Breast epithelium (tissue), 4 donors: Measurements from ENCODE around the gene TOR3A. TPM values are rescaled to one million over a fixed set of nuclear protein-coding genes. Genes with fewer than 3 reads are reported as not detected.

Source experiments
- DNase-seq, 2 donors: peaks; one replicate each; pipeline ENCODE4 v3.0.0-alpha.2; 2019; ENCODE audit warnings: low spot score in 2 of 2
- H3K27ac ChIP-seq, 2 donors: fragments of 200-600 bp; sonication (generic) in 1 of 2; one replicate each; pipeline ENCODE4 v1.5.1; 2016 to 2019; ENCODE audit warnings: mild to moderate bottlenecking in 1 of 2
- H3K27me3 ChIP-seq, 2 donors: fragments of 200-600 bp; sonication (generic) in 1 of 2; one replicate each; pipeline versions ENCODE4 v1.5.1 to v1.6.0; 2017 to 2019; ENCODE audit warnings: control low read depth in 1 of 2, mild to moderate bottlenecking in 1 of 2
- H3K36me3 ChIP-seq: fragments of 200-600 bp; one replicate; pipeline ENCODE4 v1.5.1; 2019
- H3K4me1 ChIP-seq, 2 donors: fragments of 200-600 bp; sonication (generic); one replicate each; pipeline ENCODE4 v1.5.1; 2016 to 2019; ENCODE audit warnings: control low read depth in 1 of 2
- H3K4me3 ChIP-seq, 3 donors: fragments of 200-600 bp; sonication (generic); 1 replicate in 2 of 3; 2 replicates in 1 of 3; pipeline ENCODE4 v1.5.1; 2016 to 2019; ENCODE audit warnings: mild to moderate bottlenecking in 3 of 3, moderate library complexity in 2 of 3
- H3K9me3 ChIP-seq, 2 donors: fragments of 200-600 bp; sonication (generic) in 1 of 2; one replicate each; pipeline ENCODE4 v1.5.1; 2016 to 2019; ENCODE audit warnings: control low read depth in 1 of 2
- POLR2A ChIP-seq: fragments of 450-650 bp; IDR thresholded peaks from one replicate; pipeline ENCODE4 v1.6.1; 2016; ENCODE audit warnings: antibody characterized with exemption, mild to moderate bottlenecking, moderate library complexity
- POLR2AphosphoS5 ChIP-seq, 3 donors: sonication (generic); formaldehyde crosslinking; IDR thresholded peaks; one replicate each; pipeline ENCODE4 v1.6.1; 2017; ENCODE audit warnings: antibody characterized with exemption in 3 of 3
- intact Hi-C: fragments of 100-400 bp; cut with DNase I; formaldehyde crosslinking; loops from one replicate; pipeline ENCODE4 v1.15.1; 2023; ENCODE audit warnings: low total_unique reads
- total RNA-seq, 3 donors: library from RNA; depleted of rRNA; stranded (reverse); fragments of >200 nt; gene quantifications; one replicate each; pipeline ENCODE4 v1.1.0, GENCODE V29; 2016
- TF ChIP-seq, protein P1 (sequence below), 3 donors: fragments of 450-650 bp; IDR thresholded peaks; one replicate each; pipeline ENCODE4 v1.5.1; 2016 to 2017; ENCODE audit warnings: antibody characterized with exemption in 3 of 3, mild to moderate bottlenecking in 3 of 3, moderate library complexity in 3 of 3

The TOR3A gene
- total RNA-seq, 3 donors from 2014 or later, result 32.8 to 50.5 (median 35.6) TPM

- H3K9me3 ChIP-seq, result no peaks in the 10 kb centered on the region
- TF ChIP-seq, protein P1, sequence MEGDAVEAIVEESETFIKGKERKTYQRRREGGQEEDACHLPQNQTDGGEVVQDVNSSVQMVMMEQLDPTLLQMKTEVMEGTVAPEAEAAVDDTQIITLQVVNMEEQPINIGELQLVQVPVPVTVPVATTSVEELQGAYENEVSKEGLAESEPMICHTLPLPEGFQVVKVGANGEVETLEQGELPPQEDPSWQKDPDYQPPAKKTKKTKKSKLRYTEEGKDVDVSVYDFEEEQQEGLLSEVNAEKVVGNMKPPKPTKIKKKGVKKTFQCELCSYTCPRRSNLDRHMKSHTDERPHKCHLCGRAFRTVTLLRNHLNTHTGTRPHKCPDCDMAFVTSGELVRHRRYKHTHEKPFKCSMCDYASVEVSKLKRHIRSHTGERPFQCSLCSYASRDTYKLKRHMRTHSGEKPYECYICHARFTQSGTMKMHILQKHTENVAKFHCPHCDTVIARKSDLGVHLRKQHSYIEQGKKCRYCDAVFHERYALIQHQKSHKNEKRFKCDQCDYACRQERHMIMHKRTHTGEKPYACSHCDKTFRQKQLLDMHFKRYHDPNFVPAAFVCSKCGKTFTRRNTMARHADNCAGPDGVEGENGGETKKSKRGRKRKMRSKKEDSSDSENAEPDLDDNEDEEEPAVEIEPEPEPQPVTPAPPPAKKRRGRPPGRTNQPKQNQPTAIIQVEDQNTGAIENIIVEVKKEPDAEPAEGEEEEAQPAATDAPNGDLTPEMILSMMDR (IDR thresholded peaks at IDR 0.05), result no peak
- no peak for TF ChIP-seq POLR2A
- no peak for TF ChIP-seq POLR2AphosphoS5 (IDR thresholded peaks at IDR 0.05)
- DNase-seq, result no peak
- no peaks in the 10 kb centered on the region for H3K4me1 ChIP-seq
- no peaks in the 10 kb centered on the region for H3K27me3 ChIP-seq
- H3K36me3 ChIP-seq, result no peaks in the 10 kb centered on the region
- intact Hi-C loops, result no loop called here
- H3K4me3 ChIP-seq, result no peak overlapping the region
- H3K27ac ChIP-seq, result no peak overlapping the region
These were observed 33.3 kb downstream of the TOR3A start for GRCh38 chr1:179115181-179115580.

- Histone ChIP-seq H3K4me3 (no peak overlapping the region), H3K4me1 (no peaks in the 10 kb centered on the region), H3K27me3 (no peaks in the 10 kb centered on the region), H3K9me3 (no peaks in the 10 kb centered on the region), H3K36me3 (no peaks in the 10 kb centered on the region), H3K27ac (no peak overlapping the region)
- intact Hi-C loops, result no loop called here
- TF ChIP-seq, protein P1 (IDR thresholded peaks at IDR 0.05), result no peak
- no peak for TF ChIP-seq POLR2AphosphoS5 (IDR thresholded peaks at IDR 0.05)
- TF ChIP-seq POLR2A, result no peak
- DNase-seq, result no peak
These were observed 37.6 kb downstream of the TOR3A start for GRCh38 chr1:179119513-179119912.

DNA sequence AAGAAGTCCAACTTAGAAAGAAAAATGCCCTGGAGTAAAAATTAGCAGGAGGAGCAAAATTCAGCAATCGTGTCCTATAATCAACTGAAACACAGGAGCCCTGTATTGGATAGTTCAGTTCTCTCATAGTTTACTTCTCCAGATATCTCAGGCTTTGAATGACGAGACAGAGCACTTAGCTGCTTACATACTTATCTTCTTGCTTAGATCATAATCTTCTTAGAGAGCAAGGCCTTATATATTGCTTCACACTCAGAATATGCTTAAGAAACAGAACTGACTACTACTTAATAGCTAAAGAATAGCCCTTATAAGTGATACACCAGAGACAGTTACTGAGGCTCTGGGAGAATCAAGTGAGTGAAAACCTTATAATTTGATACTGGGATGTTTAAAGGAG is 38.9 kb downstream of the TOR3A start:
- intact Hi-C loops, result no loop called here
- Histone ChIP-seq H3K4me3 (no peak overlapping the region), H3K27me3 (no peaks in the 10 kb centered on the region), H3K9me3 (no peaks in the 10 kb centered on the region), H3K36me3 (no peaks in the 10 kb centered on the region), H3K27ac (no peak overlapping the region), H3K4me1 (no peaks in the 10 kb centered on the region)
- DNase-seq, result no peak
- TF ChIP-seq POLR2AphosphoS5 (IDR thresholded peaks at IDR 0.05) (no peak), POLR2A (no peak)
- TF ChIP-seq, protein P1 (IDR thresholded peaks at IDR 0.05), result no peak

DNA sequence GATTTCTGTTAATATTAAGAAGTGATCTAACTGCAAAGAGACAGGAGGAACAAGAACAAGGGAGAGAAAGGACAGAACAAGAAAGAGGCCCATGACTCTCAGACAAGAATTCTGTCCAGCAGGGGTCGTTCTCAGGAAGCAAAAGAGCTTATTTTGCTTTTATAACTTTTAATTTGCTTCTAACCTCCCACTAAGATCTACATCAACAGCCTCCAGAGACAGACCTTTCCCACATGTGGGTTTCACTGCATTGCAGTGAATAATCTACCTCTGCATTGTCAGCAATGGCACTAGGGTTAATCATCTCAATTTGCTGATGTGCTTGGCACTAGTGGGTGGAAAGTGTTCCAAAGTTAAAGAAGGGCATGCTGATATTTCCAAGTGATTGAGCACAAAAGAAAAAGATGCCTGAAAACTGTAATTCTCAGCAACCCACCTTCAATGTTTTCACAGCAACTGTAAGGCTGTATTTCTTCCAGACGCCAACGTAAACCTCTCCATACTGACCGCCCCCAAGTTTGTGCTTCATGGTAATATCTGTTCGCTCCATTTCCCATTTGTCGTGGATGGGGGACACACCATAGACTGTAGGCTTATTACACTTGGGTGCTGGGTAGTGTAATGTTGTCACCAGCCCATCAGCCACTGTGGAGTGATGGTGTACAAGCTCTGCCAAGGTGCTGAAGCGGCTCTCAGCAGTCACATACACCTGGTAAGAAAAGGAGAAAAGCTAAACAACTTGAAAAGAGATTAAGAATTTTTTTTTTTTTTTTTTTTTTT is 39.5 kb downstream of the TOR3A start:
- no peaks in the 10 kb centered on the region for H3K9me3 ChIP-seq
- H3K4me1 ChIP-seq, result no peaks in the 10 kb centered on the region
- TF ChIP-seq POLR2A (no peak), POLR2AphosphoS5 (IDR thresholded peaks at IDR 0.05) (no peak)
- TF ChIP-seq, protein P1 (IDR thresholded peaks at IDR 0.05), result peak in 2 of 3 donors; percentile 52 to 54
- no peaks in the 10 kb centered on the region for H3K27me3 ChIP-seq
- no peak overlapping the region for H3K4me3 ChIP-seq
- no peaks in the 10 kb centered on the region for H3K36me3 ChIP-seq
- intact Hi-C loops, result no loop called here
- H3K27ac ChIP-seq, result peak overlapping the region in 1 of 2 donors; percentile 7
- no peak for DNase-seq

DNA sequence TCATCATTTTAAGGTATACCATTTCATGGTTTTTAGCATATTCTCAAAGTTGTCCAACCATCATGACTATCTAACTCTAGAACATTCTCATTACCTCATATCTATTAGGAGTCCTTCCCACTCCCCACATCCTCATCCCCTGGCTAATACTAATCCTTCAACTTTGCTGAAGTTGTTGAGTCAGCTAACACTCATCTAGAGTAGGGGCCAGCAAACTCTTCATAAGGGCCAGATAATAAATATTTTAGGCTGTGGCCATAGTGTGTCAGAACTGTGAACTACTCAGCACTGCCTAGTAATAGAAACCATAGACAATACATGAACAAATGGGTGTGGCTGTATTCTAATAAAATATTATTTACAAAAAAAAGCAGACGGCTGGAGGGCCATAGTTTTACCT is 43.0 kb downstream of the TOR3A start:
- TF ChIP-seq, protein P1 (IDR thresholded peaks at IDR 0.05), result no peak
- no peak for TF ChIP-seq POLR2AphosphoS5 (IDR thresholded peaks at IDR 0.05)
- no peak for TF ChIP-seq POLR2A
- Histone ChIP-seq H3K36me3 (no peaks in the 10 kb centered on the region), H3K27me3 (no peaks in the 10 kb centered on the region), H3K4me3 (no peak overlapping the region), H3K27ac (no peak overlapping the region), H3K4me1 (no peaks in the 10 kb centered on the region), H3K9me3 (no peaks in the 10 kb centered on the region)
- intact Hi-C loops, result no loop called here
- DNase-seq, result no peak
